Measurements from ENCODE around the gene SRRM3. TPM values are rescaled to one million over a fixed set of nuclear protein-coding genes. Genes with fewer than 3 reads are reported as not detected.
"Not testable (repeated sequence)": the region's sequence is repeated elsewhere in the genome, so short reads cannot be mapped to it uniquely, and the experiment has no call there.

SRRM3 gene
- polyA plus RNA-seq, 2 donors: 10.4 to 23.6 TPM

DNA sequence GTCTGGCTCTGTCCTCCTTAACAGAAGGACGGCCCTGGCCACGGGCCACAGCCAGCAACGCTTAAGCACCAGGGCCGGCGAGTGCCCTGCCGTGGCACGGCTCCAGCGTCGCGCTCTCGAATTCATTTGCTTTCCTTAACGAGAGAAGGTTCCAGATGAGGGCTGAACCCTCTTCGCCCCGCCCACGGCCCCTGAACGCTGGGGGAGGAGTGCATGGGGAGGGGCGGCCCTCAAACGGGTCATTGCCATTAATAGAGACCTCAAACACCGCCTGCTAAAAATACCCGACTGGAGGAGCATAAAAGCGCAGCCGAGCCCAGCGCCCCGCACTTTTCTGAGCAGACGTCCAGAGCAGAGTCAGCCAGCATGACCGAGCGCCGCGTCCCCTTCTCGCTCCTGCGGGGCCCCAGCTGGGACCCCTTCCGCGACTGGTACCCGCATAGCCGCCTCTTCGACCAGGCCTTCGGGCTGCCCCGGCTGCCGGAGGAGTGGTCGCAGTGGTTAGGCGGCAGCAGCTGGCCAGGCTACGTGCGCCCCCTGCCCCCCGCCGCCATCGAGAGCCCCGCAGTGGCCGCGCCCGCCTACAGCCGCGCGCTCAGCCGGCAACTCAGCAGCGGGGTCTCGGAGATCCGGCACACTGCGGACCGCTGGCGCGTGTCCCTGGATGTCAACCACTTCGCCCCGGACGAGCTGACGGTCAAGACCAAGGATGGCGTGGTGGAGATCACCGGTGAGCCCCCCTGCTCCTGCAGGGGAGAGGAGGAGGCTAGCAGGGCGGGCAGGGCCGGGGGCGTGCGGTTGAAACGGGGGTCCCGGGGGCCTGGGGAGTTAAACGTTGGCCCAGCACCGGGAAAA lies 100.9 kb downstream of the SRRM3 start, which contains the start of gene HSPB1:
HSPB1 (plus strand) TSS at position 327 of the 855 bp plus-strand sequence; CDS start at position 367, 40 bp downstream.
- Histone ChIP-seq H3K4me1 (ENCODE audit: control insufficient read depth in 2 of 2, insufficient read depth in 2 of 2, low read length in 1 of 2) (peaks cover 0 to 22% of the 10 kb centered on the region in 2 donors), H3K36me3 (ENCODE audit: control insufficient read depth in 2 of 2, insufficient read depth in 2 of 2, low read length in 1 of 2) (peaks cover 0 to 11% of the 10 kb centered on the region in 2 donors), H3K9me3 (ENCODE audit: control insufficient read depth in 2 of 2, insufficient read depth in 1 of 2, low read depth in 1 of 2, low read length in 1 of 2) (no peaks in the 10 kb centered on the region), H3K4me3 (ENCODE audit: low read depth in 1 of 2, low read length in 2 of 2) (peak within 1 kb of the TSS; percentile 72 to 98), H3K27ac (ENCODE audit: low read depth in 2 of 2, low read length in 1 of 2) (peak within 1 kb of the TSS; percentile 95 to 99), H3K27me3 (ENCODE audit: control insufficient read depth in 1 of 2, insufficient read depth in 2 of 2, low read length in 2 of 2) (no peaks in the 10 kb centered on the region)
- WGBS, 2 donors: 0 to 1% methylated on average over 66 to 75 of the region's 75 CpGs

DNA sequence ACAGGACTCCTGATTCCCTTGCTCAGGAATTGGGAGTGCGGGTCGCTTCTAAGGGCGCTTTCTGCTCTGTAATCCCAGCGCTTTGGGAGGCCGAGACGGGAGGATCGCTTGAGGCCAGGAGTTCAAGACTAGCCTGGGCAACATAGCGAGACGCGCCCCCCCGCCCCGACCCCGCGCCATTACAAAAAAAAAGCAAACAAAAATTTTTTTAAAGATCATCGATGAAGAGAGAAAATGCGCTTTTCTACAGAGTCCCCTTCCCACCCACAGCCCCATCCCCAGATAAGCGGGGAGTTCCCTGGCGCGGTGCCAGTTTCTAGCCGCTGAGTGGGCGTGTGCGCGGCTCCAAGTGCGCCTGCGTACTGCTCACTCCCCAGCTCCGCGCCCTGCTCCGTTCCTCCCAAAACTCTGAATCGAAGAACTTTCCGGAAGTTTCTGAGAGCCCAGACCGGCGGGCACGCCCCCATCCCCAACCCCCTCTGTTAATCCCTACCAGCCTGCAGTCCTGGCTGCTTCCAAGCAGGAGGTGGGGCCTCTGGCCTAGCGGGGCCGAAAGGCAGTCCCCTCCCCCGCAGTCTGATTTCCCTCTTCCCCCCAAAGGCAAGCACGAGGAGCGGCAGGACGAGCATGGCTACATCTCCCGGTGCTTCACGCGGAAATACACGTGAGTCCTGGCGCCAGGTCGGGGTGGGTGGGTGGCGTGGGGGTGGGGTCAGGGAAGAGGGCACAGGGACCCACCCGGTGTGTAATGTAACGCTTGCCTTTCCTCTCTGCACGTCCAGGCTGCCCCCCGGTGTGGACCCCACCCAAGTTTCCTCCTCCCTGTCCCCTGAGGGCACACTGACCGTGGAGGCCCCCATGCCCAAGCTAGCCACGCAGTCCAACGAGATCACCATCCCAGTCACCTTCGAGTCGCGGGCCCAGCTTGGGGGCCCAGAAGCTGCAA lies 101.8 kb downstream of the SRRM3 start:
- H3K27ac ChIP-seq (ENCODE audit: low read depth in 2 of 2, low read length in 1 of 2): peak overlapping the region; percentile 95 to 99
- H3K9me3 ChIP-seq (ENCODE audit: control insufficient read depth in 2 of 2, insufficient read depth in 1 of 2, low read depth in 1 of 2, low read length in 1 of 2): no peaks in the 10 kb centered on the region
- 1 to 2% methylated on average over 56 of the region's 56 CpGs for WGBS, 2 donors
- peaks cover 0 to 21% of the 10 kb centered on the region in 2 donors for H3K4me1 ChIP-seq (ENCODE audit: control insufficient read depth in 2 of 2, insufficient read depth in 2 of 2, low read length in 1 of 2)
- H3K4me3 ChIP-seq (ENCODE audit: low read depth in 1 of 2, low read length in 2 of 2): peak overlapping the region; percentile 72 to 98
- H3K27me3 ChIP-seq (ENCODE audit: control insufficient read depth in 1 of 2, insufficient read depth in 2 of 2, low read length in 2 of 2): no peaks in the 10 kb centered on the region
- H3K36me3 ChIP-seq (ENCODE audit: control insufficient read depth in 2 of 2, insufficient read depth in 2 of 2, low read length in 1 of 2): peaks cover 0 to 11% of the 10 kb centered on the region in 2 donors

DNA sequence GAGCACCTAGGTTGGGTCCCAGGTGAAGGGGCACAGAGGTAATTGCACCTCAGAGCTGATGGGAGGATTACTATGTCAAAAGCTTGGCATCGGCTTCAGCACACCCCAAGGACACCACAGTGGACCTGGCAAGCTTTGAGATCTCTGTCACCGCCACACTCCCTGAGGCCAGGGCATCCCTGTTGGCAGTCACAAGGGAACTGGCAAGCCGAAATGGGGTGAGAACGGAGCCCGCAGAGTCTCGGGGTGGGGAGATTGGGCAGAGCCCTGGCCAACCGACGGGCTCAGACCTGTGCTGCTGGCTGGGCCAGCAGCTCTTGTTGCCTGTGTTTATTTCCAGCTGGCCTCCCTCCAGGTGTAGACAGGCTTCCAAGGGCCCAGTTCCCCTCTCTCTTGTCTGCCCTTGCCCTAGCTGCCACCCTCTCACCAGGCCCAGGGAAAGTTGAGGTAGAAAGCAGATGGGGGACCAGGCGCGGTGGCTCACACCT lies 103.2 kb downstream of the SRRM3 start:
- peaks cover 0 to 18% of the 10 kb centered on the region in 2 donors for H3K4me1 ChIP-seq (ENCODE audit: control insufficient read depth in 2 of 2, insufficient read depth in 2 of 2, low read length in 1 of 2)
- H3K9me3 ChIP-seq (ENCODE audit: control insufficient read depth in 2 of 2, insufficient read depth in 1 of 2, low read depth in 1 of 2, low read length in 1 of 2): no peaks in the 10 kb centered on the region
- peak overlapping the region; percentile 95 to 99 for H3K27ac ChIP-seq (ENCODE audit: low read depth in 2 of 2, low read length in 1 of 2)
- no peaks in the 10 kb centered on the region for H3K27me3 ChIP-seq (ENCODE audit: control insufficient read depth in 1 of 2, insufficient read depth in 2 of 2, low read length in 2 of 2)
- peak overlapping the region; percentile 72 to 98 for H3K4me3 ChIP-seq (ENCODE audit: low read depth in 1 of 2, low read length in 2 of 2)
- WGBS, 2 donors: 31 to 37% methylated on average over 10 of the region's 10 CpGs
- peaks cover 0 to 11% of the 10 kb centered on the region in 2 donors for H3K36me3 ChIP-seq (ENCODE audit: control insufficient read depth in 2 of 2, insufficient read depth in 2 of 2, low read length in 1 of 2)

DNA sequence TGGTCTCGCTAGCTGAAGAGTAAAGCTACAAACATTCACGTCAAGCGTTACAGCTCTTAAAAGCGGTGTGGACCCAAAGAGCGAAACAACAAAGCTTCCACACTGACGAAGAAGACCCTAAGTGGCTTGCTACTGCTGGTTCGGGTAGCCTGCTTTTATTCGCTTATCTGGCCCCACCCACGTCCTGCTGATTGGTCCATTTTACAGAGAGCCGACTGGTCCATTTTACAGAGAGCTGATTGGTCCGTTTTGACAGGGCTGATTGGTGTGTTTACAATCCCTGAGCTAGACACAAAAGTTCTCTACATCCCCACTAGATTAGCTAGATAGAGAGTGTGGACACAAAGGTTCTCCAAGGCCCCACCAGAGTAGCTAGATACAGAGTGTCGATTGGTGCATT lies 107.2 kb downstream of the SRRM3 start:
- not testable (repeated sequence) for H3K9me3 ChIP-seq (ENCODE audit: control insufficient read depth in 2 of 2, insufficient read depth in 1 of 2, low read depth in 1 of 2, low read length in 1 of 2)
- peaks cover 0 to 21% of the 10 kb centered on the region in 2 donors for H3K4me1 ChIP-seq (ENCODE audit: control insufficient read depth in 2 of 2, insufficient read depth in 2 of 2, low read length in 1 of 2)
- 91 to 93% methylated on average over 12 of the region's 12 CpGs for WGBS, 2 donors

DNA sequence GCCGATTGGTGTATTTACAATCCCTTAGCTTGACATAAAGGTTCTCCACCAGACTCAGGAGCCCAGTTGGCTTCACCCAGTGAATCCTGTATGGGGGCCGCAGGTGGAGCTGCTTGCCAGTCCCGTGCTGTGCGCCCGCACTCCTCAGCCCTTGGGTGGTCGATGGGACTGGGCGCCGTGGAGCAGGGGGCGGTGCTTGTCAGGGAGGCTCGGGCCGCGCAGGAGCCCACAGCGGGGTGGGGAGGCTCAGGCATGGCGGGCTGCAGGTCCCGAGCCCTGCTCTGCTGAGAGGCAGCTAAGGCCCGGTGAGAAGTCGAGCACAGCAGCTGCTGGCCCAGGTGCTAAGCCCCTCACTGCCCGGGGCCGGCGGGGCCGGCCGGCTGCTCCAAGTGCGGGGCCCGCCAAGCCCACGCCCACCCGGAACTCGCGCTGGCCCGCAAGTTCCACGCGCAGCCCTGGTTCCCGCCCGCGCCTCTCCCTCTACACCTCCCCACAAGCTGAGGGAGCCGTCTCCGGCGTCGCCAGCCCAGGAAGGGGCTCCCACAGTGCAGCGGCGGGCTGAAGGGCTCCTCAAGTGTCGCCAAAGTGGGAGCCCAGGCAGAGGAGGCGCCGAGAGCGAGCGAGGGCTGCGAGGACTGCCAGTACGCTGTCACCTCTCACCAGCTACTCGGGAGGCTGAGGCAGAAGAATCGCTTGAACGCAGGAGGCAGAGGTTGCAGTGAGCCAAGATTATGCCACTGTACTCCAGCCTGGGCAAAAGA lies 107.8 kb downstream of the SRRM3 start:
- not testable (repeated sequence) for H3K4me3 ChIP-seq (ENCODE audit: low read depth in 1 of 2, low read length in 2 of 2); H3K36me3 ChIP-seq (ENCODE audit: control insufficient read depth in 2 of 2, insufficient read depth in 2 of 2, low read length in 1 of 2); H3K9me3 ChIP-seq (ENCODE audit: control insufficient read depth in 2 of 2, insufficient read depth in 1 of 2, low read depth in 1 of 2, low read length in 1 of 2); H3K27me3 ChIP-seq (ENCODE audit: control insufficient read depth in 1 of 2, insufficient read depth in 2 of 2, low read length in 2 of 2)
- peaks cover 0 to 21% of the 10 kb centered on the region in 2 donors for H3K4me1 ChIP-seq (ENCODE audit: control insufficient read depth in 2 of 2, insufficient read depth in 2 of 2, low read length in 1 of 2)
- 82 to 86% methylated on average over 42 to 50 of the region's 50 CpGs for WGBS, 2 donors
- H3K27ac ChIP-seq (ENCODE audit: low read depth in 2 of 2, low read length in 1 of 2): peak overlapping the region; percentile 80 to 98

More for the DNA sequence above, 107.2 kb downstream of the SRRM3 start:
- not testable (repeated sequence) for H3K27me3 ChIP-seq (ENCODE audit: control insufficient read depth in 1 of 2, insufficient read depth in 2 of 2, low read length in 2 of 2); H3K36me3 ChIP-seq (ENCODE audit: control insufficient read depth in 2 of 2, insufficient read depth in 2 of 2, low read length in 1 of 2); H3K4me3 ChIP-seq (ENCODE audit: low read depth in 1 of 2, low read length in 2 of 2)
- H3K27ac ChIP-seq (ENCODE audit: low read depth in 2 of 2, low read length in 1 of 2): peak overlapping the region; percentile 24 to 95

DNA sequence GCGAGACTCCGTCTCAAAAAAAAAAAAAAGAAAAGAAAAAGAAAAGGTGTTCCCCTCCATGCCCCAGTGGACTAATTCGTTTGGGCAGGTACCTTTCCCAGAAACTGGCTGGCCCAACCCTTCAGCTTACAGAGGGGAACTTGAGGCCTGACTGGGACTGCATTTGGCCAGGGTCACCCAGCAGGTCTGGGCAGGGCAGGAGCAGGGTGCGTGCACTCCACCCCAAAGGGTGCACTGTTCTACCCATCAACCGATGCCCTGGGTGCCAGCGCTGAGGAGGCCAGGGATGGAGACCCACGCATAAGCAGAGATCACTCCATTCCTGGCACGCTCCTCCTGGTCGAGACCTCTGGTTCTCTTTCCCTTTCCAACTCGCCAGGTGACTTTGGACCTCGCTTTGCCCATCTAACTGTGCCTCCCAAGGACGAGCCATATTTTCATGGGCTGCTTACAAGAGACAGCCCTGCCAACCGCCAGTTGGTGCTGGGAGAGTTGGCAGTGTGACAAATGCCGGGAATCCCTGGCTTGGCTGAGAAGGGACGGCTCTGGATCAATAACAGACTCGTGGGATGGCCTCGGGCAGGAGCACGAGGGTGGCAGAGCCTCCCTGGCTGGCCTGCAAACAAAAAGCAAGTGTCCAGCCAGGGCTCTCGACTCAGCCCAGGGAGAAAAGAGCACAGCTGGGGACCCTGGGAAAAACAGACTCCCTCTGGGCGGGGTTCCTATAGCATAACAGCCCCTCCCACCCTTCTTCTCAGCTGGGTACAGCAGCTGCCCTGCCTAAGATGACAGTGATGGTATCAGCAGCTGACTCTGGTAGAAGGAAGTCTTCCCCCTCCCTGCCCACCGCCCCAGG lies 108.6 kb downstream of the SRRM3 start:
- H3K27me3 ChIP-seq (ENCODE audit: control insufficient read depth in 1 of 2, insufficient read depth in 2 of 2, low read length in 2 of 2): no peaks in the 10 kb centered on the region
- H3K27ac ChIP-seq (ENCODE audit: low read depth in 2 of 2, low read length in 1 of 2): peak overlapping the region; percentile 80 to 98
- H3K36me3 ChIP-seq (ENCODE audit: control insufficient read depth in 2 of 2, insufficient read depth in 2 of 2, low read length in 1 of 2): no peaks in the 10 kb centered on the region
- 38 to 43% methylated on average over 21 of the region's 21 CpGs for WGBS, 2 donors
- no peaks in the 10 kb centered on the region for H3K9me3 ChIP-seq (ENCODE audit: control insufficient read depth in 2 of 2, insufficient read depth in 1 of 2, low read depth in 1 of 2, low read length in 1 of 2)
- H3K4me3 ChIP-seq (ENCODE audit: low read depth in 1 of 2, low read length in 2 of 2): no peak overlapping the region
- peaks cover 0 to 16% of the 10 kb centered on the region in 2 donors for H3K4me1 ChIP-seq (ENCODE audit: control insufficient read depth in 2 of 2, insufficient read depth in 2 of 2, low read length in 1 of 2)

DNA sequence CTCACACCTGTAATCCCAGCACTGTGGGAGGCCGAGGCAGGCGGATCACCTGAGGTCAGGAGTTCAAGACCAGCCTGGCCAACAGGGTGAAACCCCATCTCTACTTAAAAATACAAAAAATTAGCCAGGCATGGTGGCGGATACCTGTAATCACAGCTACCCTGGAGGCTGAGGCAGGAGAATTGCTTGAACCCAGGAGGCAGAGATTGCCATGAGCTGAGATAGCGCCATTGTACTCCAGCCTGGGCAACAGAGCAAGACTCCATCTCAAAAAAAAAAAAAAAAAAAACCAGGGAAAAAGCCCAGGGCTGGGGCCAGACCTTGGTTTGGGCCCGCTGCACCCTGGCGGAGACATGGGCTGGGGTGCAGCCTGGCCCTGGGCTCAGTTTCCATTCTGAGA lies 110.1 kb downstream of the SRRM3 start:
- 90 to 95% methylated on average over 6 of the region's 6 CpGs for WGBS, 2 donors
- H3K4me3 ChIP-seq (ENCODE audit: low read depth in 1 of 2, low read length in 2 of 2); H3K27me3 ChIP-seq (ENCODE audit: control insufficient read depth in 1 of 2, insufficient read depth in 2 of 2, low read length in 2 of 2); H3K9me3 ChIP-seq (ENCODE audit: control insufficient read depth in 2 of 2, insufficient read depth in 1 of 2, low read depth in 1 of 2, low read length in 1 of 2); H3K27ac ChIP-seq (ENCODE audit: low read depth in 2 of 2, low read length in 1 of 2); H3K36me3 ChIP-seq (ENCODE audit: control insufficient read depth in 2 of 2, insufficient read depth in 2 of 2, low read length in 1 of 2): not testable (repeated sequence)
- H3K4me1 ChIP-seq (ENCODE audit: control insufficient read depth in 2 of 2, insufficient read depth in 2 of 2, low read length in 1 of 2): peaks cover 0 to 14% of the 10 kb centered on the region in 2 donors

DNA sequence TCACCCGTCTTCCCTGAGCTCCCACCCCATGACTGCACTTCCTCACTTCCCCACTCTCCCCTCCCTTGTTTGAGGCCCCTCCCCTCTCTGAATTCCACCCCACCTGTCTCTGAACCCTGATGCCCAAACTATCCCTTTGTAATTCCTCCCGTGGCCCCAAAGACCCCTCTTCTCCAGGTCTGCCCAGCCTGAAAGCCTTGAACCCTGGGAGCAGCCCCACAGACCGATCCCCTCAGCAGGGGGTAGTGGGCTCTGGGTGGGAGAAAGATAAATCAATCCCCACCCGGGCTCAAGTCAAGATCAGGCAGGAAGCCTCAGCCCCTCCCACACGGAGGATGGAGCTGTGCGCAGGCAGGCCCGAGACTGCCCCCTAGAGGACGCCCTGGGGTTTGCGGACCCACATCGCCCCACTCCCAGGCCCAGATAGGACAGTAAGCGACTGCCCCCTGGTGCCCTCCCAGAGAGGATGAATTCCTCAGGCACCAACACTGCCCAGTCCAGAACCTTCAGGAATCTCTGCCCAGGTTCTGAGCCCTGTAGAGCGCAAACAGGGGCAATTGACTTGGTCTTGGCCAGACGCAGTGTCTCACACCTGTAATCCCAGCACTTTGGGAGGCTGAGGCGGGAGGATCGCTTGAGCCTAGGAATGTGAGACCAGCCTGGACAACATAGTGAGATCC lies 112.5 kb downstream of the SRRM3 start:
- Histone ChIP-seq H3K27me3 (ENCODE audit: control insufficient read depth in 1 of 2, insufficient read depth in 2 of 2, low read length in 2 of 2) (no peaks in the 10 kb centered on the region), H3K4me1 (ENCODE audit: control insufficient read depth in 2 of 2, insufficient read depth in 2 of 2, low read length in 1 of 2) (peaks cover 0 to 11% of the 10 kb centered on the region in 2 donors), H3K4me3 (ENCODE audit: low read depth in 1 of 2, low read length in 2 of 2) (no peak overlapping the region), H3K36me3 (ENCODE audit: control insufficient read depth in 2 of 2, insufficient read depth in 2 of 2, low read length in 1 of 2) (no peaks in the 10 kb centered on the region), H3K27ac (ENCODE audit: low read depth in 2 of 2, low read length in 1 of 2) (peak overlapping the region in 1 of 2 donors; percentile 17), H3K9me3 (ENCODE audit: control insufficient read depth in 2 of 2, insufficient read depth in 1 of 2, low read depth in 1 of 2, low read length in 1 of 2) (no peaks in the 10 kb centered on the region)
- 5% methylated on average over 15 of the region's 15 CpGs for WGBS, 2 donors
